Subcutaneous abdominal adipose tissue (tissue), 5 donors: ENCODE results near the gene CLEC14A.

Source experiments
- H3K27ac ChIP-seq: one replicate; pipeline ENCODE4 v1.7.0; 2013; ENCODE audit warnings: low read depth, mild to moderate bottlenecking, inconsistent platforms, low read length, moderate library complexity
- H3K27me3 ChIP-seq, 5 donors: one replicate each; pipeline ENCODE4 v1.7.0; 2013; ENCODE audit warnings: low read length in 5 of 5, inconsistent platforms in 1 of 5; ENCODE audit not compliant: control insufficient read depth in 5 of 5, insufficient read depth in 4 of 5
- H3K36me3 ChIP-seq, 5 donors: one replicate each; pipeline ENCODE4 v1.7.0; 2013; ENCODE audit warnings: low read length in 5 of 5; ENCODE audit not compliant: control insufficient read depth in 5 of 5, insufficient read depth in 5 of 5
- H3K4me1 ChIP-seq, 5 donors: one replicate each; pipeline ENCODE4 v1.7.0; 2013; ENCODE audit warnings: low read length in 5 of 5, mild to moderate bottlenecking in 3 of 5, moderate library complexity in 1 of 5; ENCODE audit not compliant: control insufficient read depth in 5 of 5, insufficient read depth in 5 of 5
- H3K4me3 ChIP-seq, 5 donors: one replicate each; pipeline ENCODE4 v1.7.0; 2013; ENCODE audit warnings: low read length in 5 of 5, low read depth in 1 of 5
- H3K9ac ChIP-seq, 5 donors: one replicate each; pipeline ENCODE4 v1.7.0; 2013; ENCODE audit warnings: low read length in 5 of 5, mild to moderate bottlenecking in 4 of 5, moderate library complexity in 3 of 5
- H3K9me3 ChIP-seq, 5 donors: one replicate each; pipeline ENCODE4 v1.7.0; 2013; ENCODE audit warnings: low read length in 5 of 5; ENCODE audit not compliant: control insufficient read depth in 5 of 5
- donor health status: healthy.
- donor health status: healthy.
- donor health status: healthy.
- donor health status: healthy.
- donor health status: healthy.

The CLEC14A gene

GRCh38 chr14:38252066-38252710 is 3.7 kb downstream of the CLEC14A start:
- Histone ChIP-seq H3K27ac (peak overlapping the region; percentile 64), H3K9me3 (no peaks in the 10 kb centered on the region), H3K4me1 (peaks cover 0 to 35% (median 12%) of the 10 kb centered on the region in 5 donors), H3K36me3 (no peaks in the 10 kb centered on the region), H3K9ac (peak overlapping the region in 3 of 5 donors; percentile 34 to 64 (median 59)), H3K27me3 (peaks cover 7 to 17% (median 12%) of the 10 kb centered on the region in 5 donors), H3K4me3 (peak overlapping the region in 4 of 5 donors; percentile 5 to 90 (median 57))

- Histone ChIP-seq H3K27ac (peak overlapping the region; percentile 57), H3K36me3 (no peaks in the 10 kb centered on the region), H3K9ac (peak overlapping the region in 2 of 5 donors; percentile 17 to 26), H3K9me3 (no peaks in the 10 kb centered on the region), H3K4me3 (peak overlapping the region in 3 of 5 donors; percentile 29 to 90 (median 43)), H3K27me3 (peaks cover 4 to 10% (median 9%) of the 10 kb centered on the region in 5 donors), H3K4me1 (peaks cover 0 to 27% (median 2%) of the 10 kb centered on the region in 5 donors)
Measured at GRCh38 chr14:38250331-38250730, 5.6 kb downstream of the CLEC14A start.

GRCh38 chr14:38248321-38249028 is 7.4 kb downstream of the CLEC14A start:
- Histone ChIP-seq H3K9me3 (no peaks in the 10 kb centered on the region), H3K27me3 (no peaks in the 10 kb centered on the region), H3K9ac (no peak overlapping the region), H3K36me3 (no peaks in the 10 kb centered on the region), H3K4me3 (peak overlapping the region in 1 of 5 donors; percentile 29), H3K4me1 (peaks cover 0 to 19% (median 0%) of the 10 kb centered on the region in 5 donors), H3K27ac (no peak overlapping the region)

- peaks cover 0 to 11% (median 0%) of the 10 kb centered on the region in 5 donors for H3K4me1 ChIP-seq
- no peaks in the 10 kb centered on the region for H3K9me3 ChIP-seq
- H3K27me3 ChIP-seq: no peaks in the 10 kb centered on the region
- H3K36me3 ChIP-seq: no peaks in the 10 kb centered on the region
- H3K9ac ChIP-seq: no peak overlapping the region
- no peak overlapping the region for H3K4me3 ChIP-seq
- H3K27ac ChIP-seq: no peak overlapping the region
Measured at GRCh38 chr14:38243696-38244240, 12.1 kb downstream of the CLEC14A start.

GRCh38 chr14:38238878-38239277 is 17.0 kb downstream of the CLEC14A start:
- no peaks in the 10 kb centered on the region for H3K9me3 ChIP-seq
- no peak overlapping the region for H3K4me3 ChIP-seq
- H3K9ac ChIP-seq: no peak overlapping the region
- H3K27ac ChIP-seq: no peak overlapping the region
- H3K27me3 ChIP-seq: no peaks in the 10 kb centered on the region
- H3K36me3 ChIP-seq: no peaks in the 10 kb centered on the region
- no peaks in the 10 kb centered on the region for H3K4me1 ChIP-seq

GRCh38 chr14:38238332-38238731 is 17.6 kb downstream of the CLEC14A start:
- Histone ChIP-seq H3K9ac (no peak overlapping the region), H3K36me3 (no peaks in the 10 kb centered on the region), H3K4me1 (no peaks in the 10 kb centered on the region), H3K9me3 (no peaks in the 10 kb centered on the region), H3K27me3 (no peaks in the 10 kb centered on the region), H3K27ac (no peak overlapping the region), H3K4me3 (no peak overlapping the region)

GRCh38 chr14:38233218-38233617 is 22.7 kb downstream of the CLEC14A start:
- Histone ChIP-seq H3K4me1 (no peaks in the 10 kb centered on the region), H3K9me3 (no peaks in the 10 kb centered on the region), H3K27ac (no peak overlapping the region)

GRCh38 chr14:38226366-38226765 is 29.5 kb downstream of the CLEC14A start:
- Histone ChIP-seq H3K27ac (no peak overlapping the region), H3K9me3 (no peaks in the 10 kb centered on the region), H3K9ac (no peak overlapping the region), H3K4me3 (no peak overlapping the region), H3K36me3 (no peaks in the 10 kb centered on the region), H3K4me1 (peaks cover 0 to 4% (median 0%) of the 10 kb centered on the region in 5 donors), H3K27me3 (no peaks in the 10 kb centered on the region)

More at GRCh38 chr14:38233218-38233617, 22.7 kb downstream of the CLEC14A start:
- H3K9ac ChIP-seq: no peak overlapping the region
- H3K36me3 ChIP-seq: no peaks in the 10 kb centered on the region
- H3K4me3 ChIP-seq: no peak overlapping the region
- H3K27me3 ChIP-seq: no peaks in the 10 kb centered on the region

- Histone ChIP-seq H3K4me1 (peaks cover 0 to 4% (median 0%) of the 10 kb centered on the region in 5 donors), H3K9ac (no peak overlapping the region), H3K27ac (no peak overlapping the region), H3K36me3 (no peaks in the 10 kb centered on the region), H3K9me3 (no peaks in the 10 kb centered on the region), H3K4me3 (no peak overlapping the region), H3K27me3 (no peaks in the 10 kb centered on the region)
Measured at GRCh38 chr14:38225946-38226345, 29.9 kb downstream of the CLEC14A start.

GRCh38 chr14:38224338-38224737 is 31.6 kb downstream of the CLEC14A start:
- Histone ChIP-seq H3K9me3 (no peaks in the 10 kb centered on the region), H3K9ac (no peak overlapping the region), H3K4me1 (peaks cover 0 to 4% (median 0%) of the 10 kb centered on the region in 5 donors), H3K36me3 (no peaks in the 10 kb centered on the region), H3K4me3 (no peak overlapping the region), H3K27me3 (no peaks in the 10 kb centered on the region), H3K27ac (no peak overlapping the region)
